GOT3 (cell line): ENCODE results near the gene MRPS34.

Source experiments
- DNase-seq: peaks from one replicate; lab custom pipeline; 2025; ENCODE audit warnings: mixed read lengths; lab: John Stamatoyannopoulos, UW

Gene MRPS34

GRCh38 chr16:1769402-1770300, 3.3 kb downstream of the MRPS34 start:
- DNase-seq: no peak

- no peak for DNase-seq
Observed at GRCh38 chr16:1768767-1769401, 4.0 kb downstream of the MRPS34 start.

GRCh38 chr16:1768061-1768766, 4.7 kb downstream of the MRPS34 start:
- DNase-seq: no peak

GRCh38 chr16:1767116-1767994, 5.6 kb downstream of the MRPS34 start:
- DNase-seq: no peak

- DNase-seq: no peak
Observed at GRCh38 chr16:1766701-1767100, 6.2 kb downstream of the MRPS34 start.

GRCh38 chr16:1766231-1766630, 6.7 kb downstream of the MRPS34 start:
- no peak for DNase-seq

GRCh38 chr16:1765826-1766225, 7.1 kb downstream of the MRPS34 start:
- DNase-seq: no peak

GRCh38 chr16:1764971-1765370, 8.0 kb downstream of the MRPS34 start:
- DNase-seq: no peak

GRCh38 chr16:1763521-1764511, 9.1 kb downstream of the MRPS34 start:
- no peak for DNase-seq

- no peak for DNase-seq
Observed at GRCh38 chr16:1762879-1763520, 9.9 kb downstream of the MRPS34 start.

- DNase-seq: no peak
Observed at GRCh38 chr16:1762196-1762878, 10.6 kb downstream of the MRPS34 start.

- no peak for DNase-seq
Observed at GRCh38 chr16:1761751-1762150, 11.2 kb downstream of the MRPS34 start.

- no peak for DNase-seq
Observed at GRCh38 chr16:1760911-1761310, 12.0 kb downstream of the MRPS34 start.

- DNase-seq: no peak
Observed at GRCh38 chr16:1759511-1759910, 13.4 kb downstream of the MRPS34 start.

GRCh38 chr16:1758923-1759322, 14.0 kb downstream of the MRPS34 start:
- DNase-seq: no peak

GRCh38 chr16:1757714-1758461, 15.0 kb downstream of the MRPS34 start:
- no peak for DNase-seq

GRCh38 chr16:1754204-1754603, 18.7 kb downstream of the MRPS34 start:
- no peak for DNase-seq

- no peak for DNase-seq
Observed at GRCh38 chr16:1752853-1753252, 20.1 kb downstream of the MRPS34 start.

GRCh38 chr16:1751946-1752345, 21.0 kb downstream of the MRPS34 start:
- DNase-seq: no peak
